Inflammatory macrophage (primary cell): ENCODE data around the gene CCDC18.
"Not testable (repeated sequence)": the region's sequence is repeated elsewhere in the genome, so short reads cannot be mapped to it uniquely, and the experiment has no call there.

Experiments
- DNase-seq, 2 donors: peaks; one replicate each; pipeline ENCODE4 v3.0.0-alpha.2; 2020 to 2022
- total RNA-seq, 18 experiments: gene quantifications; one replicate each; lab custom pipeline; 2026; ENCODE audit warnings: mixed read lengths in 6 of 18, inconsistent platforms in 2 of 18; lab: John Stamatoyannopoulos, UW

CCDC18 gene, protein sequence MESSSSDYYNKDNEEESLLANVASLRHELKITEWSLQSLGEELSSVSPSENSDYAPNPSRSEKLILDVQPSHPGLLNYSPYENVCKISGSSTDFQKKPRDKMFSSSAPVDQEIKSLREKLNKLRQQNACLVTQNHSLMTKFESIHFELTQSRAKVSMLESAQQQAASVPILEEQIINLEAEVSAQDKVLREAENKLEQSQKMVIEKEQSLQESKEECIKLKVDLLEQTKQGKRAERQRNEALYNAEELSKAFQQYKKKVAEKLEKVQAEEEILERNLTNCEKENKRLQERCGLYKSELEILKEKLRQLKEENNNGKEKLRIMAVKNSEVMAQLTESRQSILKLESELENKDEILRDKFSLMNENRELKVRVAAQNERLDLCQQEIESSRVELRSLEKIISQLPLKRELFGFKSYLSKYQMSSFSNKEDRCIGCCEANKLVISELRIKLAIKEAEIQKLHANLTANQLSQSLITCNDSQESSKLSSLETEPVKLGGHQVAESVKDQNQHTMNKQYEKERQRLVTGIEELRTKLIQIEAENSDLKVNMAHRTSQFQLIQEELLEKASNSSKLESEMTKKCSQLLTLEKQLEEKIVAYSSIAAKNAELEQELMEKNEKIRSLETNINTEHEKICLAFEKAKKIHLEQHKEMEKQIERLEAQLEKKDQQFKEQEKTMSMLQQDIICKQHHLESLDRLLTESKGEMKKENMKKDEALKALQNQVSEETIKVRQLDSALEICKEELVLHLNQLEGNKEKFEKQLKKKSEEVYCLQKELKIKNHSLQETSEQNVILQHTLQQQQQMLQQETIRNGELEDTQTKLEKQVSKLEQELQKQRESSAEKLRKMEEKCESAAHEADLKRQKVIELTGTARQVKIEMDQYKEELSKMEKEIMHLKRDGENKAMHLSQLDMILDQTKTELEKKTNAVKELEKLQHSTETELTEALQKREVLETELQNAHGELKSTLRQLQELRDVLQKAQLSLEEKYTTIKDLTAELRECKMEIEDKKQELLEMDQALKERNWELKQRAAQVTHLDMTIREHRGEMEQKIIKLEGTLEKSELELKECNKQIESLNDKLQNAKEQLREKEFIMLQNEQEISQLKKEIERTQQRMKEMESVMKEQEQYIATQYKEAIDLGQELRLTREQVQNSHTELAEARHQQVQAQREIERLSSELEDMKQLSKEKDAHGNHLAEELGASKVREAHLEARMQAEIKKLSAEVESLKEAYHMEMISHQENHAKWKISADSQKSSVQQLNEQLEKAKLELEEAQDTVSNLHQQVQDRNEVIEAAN (N-terminal part only)
- 8.5 to 46.4 (median 21.4) reads per million in 18 experiments for total RNA-seq

DNA sequence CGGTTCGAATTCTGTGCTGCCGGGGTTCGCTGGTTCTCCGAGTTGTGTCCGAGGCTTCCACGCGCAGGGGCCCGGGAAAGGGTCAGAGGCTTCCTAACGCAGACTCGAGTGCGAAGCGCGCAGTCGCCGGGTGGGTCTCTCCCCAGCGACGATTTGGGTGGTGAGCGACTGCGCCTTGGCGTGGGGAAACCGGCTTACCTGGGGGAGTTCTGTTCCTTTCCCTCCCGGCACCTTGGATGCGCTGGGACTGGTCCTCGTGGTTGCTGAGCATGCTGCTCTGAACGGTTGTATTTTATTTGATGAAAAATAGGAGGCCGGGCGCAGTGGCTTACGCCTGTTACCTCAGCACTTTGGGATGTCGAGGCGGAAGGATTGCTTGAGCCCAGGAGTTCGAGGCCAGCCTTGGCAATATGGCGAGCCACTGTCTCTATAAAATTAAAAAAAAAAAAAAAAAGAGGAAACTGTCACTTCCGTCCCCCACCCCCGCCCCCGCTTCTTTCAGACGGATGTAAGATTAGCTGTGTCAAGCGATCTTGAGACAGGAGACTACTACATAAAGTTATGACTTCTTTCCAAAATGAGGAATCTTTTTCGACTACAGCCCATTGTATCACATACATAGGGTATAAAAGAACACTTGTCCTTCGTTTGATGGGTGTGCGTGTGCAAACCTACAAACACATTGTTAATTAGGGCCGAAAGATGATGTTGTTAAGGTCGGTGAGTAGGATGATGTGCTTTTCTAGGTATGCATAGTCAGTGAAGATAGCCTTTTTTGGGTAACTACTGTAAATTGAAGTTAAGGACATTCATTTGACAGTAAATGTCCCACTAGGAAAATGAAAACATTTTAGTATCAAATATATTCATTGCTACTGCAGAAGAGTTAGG, at the start of gene CCDC18:
CCDC18 (plus strand) TSS at position 2 of the 891 bp plus-strand sequence. CDS start 2,638 bp downstream, outside the sequence.
- peak; percentile 69 to 81 for DNase-seq

GRCh38 chr1:93132638-93133037, 47.9 kb upstream of the CCDC18 start:
- no peak for DNase-seq

DNA sequence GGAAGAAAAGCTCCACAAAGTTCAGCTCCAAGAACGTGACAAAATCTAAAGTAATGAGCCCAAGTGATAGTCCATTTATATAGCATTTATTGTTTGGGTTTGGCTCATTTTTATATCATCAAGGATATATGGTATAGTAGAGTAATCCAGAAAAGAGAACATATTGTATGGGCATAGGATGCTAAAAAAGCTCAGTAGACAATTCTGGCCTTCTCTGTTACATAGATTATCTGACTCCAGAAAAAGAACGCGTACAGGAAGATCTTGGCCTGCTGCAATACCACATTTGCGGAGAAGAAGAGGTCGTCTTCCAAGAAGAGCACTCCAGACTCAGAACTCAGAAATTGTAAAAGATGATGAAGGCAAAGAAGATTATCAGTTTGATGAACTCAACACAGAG, 44.1 kb upstream of the CCDC18 start:
- DNase-seq: no peak

DNA sequence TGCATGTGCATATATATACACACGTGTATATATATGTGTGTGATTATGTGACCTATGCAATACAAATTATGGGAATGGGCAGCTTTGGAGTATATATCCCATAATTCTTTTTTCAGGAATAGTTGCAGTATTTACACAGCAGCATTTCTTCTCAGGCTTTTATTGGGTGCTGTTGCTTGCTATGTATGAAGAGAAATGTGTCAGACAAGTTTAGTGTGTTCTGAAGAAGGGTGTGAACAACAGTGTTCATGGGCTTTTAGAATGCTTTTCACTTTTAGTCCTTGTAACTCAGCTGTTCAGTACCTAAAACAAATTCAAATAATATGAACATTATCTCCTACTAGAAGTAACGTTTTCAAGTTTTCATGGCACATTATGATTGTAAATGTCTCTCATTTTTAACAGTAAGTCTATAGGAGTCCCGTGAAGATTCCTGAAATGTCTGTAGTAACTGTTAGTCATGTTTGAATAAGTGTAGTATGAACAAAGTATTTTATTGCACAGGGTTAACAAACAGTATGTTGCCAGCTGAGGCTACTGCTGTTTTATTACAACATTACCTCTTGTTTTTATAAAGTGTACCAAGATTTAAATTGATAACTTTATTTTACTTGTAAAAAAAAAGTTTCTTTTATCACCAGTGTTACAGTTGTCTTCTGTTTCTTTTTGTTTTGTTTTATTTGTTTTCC, 42.8 kb upstream of the CCDC18 start:
- DNase-seq: no peak

- no peak for DNase-seq
These were observed 40.4 kb upstream of the CCDC18 start for GRCh38 chr1:93140106-93140505.

DNA sequence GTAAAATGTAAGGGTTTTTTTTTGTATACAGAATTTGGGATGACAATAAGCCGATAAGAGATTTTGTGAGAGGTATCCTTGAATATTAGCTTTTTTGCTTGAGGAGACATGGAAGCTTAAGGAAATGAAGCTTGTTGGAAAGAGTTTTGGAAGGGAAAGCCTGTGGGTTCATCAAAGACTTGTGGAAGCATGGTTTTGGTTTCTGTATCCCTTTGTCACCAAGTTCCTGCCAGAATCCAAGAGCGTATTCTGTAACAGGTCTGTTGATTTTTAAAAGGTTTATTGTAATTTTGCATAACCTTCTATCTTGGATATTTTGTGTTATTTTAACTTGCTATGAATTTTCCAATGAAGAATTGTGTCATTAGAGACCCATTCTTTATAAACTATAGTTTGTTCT, 38.4 kb upstream of the CCDC18 start:
- DNase-seq: no peak

GRCh38 chr1:93143136-93143535, 37.4 kb upstream of the CCDC18 start:
- no peak for DNase-seq

DNA sequence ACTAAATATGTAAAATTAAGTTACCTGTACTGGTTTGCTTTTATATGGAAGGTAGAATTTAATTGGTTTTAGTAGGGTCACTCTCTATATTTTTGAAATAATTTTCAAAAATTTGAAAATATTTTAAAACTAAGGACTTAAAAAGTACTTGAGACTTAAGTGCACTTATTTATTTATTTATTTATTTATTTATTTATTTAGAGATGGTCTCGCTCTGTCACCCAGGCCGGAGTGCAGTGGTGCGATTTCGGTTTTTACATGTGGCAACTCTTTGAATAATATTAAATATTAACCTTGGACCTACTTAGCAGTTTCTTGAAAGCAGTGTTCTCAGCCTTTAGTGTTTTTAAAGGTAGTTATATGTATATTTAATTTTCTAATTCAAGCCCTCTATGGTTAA, 36.8 kb upstream of the CCDC18 start:
- DNase-seq: no peak

DNA sequence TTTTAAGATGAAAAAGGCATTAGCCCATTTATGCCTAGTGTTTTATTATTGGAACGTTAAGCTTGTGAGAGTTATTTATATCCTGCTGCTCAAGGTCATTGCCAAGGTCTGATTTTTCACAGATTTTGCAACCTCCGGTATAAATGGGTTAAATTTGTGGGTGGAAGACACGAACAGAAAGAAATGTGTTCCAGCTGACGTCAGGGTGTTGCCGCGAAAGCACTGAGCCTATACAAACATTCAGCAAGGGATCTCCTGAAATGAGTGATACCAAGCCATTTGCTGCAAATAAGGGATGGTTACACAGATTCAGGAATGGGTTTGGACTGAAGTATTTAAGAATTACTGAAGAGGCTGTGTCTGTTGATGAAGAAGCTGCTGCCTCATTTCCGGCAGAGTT, 32.5 kb upstream of the CCDC18 start:
- no peak for DNase-seq

GRCh38 chr1:93150729-93151128, 29.8 kb upstream of the CCDC18 start:
- no peak for DNase-seq

GRCh38 chr1:93151474-93151873, 29.1 kb upstream of the CCDC18 start:
- no peak for DNase-seq

DNA sequence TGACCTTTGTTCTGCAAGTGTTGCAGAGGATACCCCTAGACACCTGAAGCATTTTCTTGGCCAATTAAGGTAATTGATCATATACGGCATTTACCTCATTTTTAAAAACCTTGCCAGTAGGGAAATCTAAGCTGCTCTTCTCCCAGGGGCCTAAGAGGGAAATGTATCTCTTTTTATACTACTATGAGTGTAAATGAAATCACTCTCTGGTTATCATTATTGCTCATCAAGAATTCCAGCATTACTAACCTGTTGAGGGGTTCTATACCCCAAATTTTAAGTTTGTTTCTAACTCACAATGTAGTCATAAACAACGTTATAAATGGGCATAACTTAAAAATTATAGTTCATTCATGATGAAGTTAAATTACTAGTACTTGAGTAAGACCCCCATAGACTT, 27.7 kb upstream of the CCDC18 start:
- no peak for DNase-seq

- DNase-seq: no peak
These were observed 25.6 kb upstream of the CCDC18 start for GRCh38 chr1:93154898-93155297.

GRCh38 chr1:93155335-93155734, 25.2 kb upstream of the CCDC18 start:
- no peak for DNase-seq

DNA sequence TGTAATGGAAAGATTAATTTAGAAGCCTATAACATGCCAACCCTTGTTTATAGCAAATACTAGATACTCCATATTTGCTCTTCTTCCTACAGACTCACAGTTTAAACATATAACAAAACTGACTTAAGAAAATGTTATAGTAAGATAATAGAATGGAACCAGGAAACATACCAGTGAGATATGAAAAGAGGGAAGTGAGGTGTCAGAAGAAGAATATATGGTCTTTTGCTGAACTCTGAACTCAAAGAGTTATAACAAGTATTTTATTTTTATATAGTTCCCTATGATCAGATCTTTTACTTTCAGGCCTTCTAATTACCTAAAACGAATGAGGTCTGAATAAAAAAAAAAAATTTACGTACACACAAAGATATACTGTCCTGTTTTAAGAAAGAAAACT, 21.2 kb upstream of the CCDC18 start:
- no peak for DNase-seq

GRCh38 chr1:93163314-93163713, 17.2 kb upstream of the CCDC18 start:
- DNase-seq: not testable (repeated sequence)

GRCh38 chr1:93164816-93165215, 15.7 kb upstream of the CCDC18 start:
- peak; percentile 50 to 64 for DNase-seq

- DNase-seq: not testable (repeated sequence)
These were observed 14.6 kb upstream of the CCDC18 start for GRCh38 chr1:93165895-93166294.

DNA sequence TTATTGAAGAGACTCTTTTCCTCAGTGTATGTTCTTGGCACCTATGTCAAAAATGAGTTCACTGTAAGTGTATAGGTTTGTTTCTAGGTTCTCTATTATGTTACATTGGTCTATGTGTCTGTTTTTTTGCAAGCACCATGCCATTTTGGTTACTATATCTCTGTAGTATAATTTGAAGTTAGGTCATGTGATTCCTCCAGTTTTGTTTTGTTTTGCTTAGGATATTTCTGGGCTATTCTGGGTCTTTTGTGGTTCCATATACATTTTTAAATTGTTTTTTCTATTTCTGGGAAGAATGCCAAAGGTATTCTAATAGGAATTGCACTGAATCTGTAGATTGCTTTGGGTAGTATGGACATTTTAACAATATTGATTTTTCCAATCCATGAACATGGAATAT, 13.5 kb upstream of the CCDC18 start:
- no peak for DNase-seq

GRCh38 chr1:93170141-93170678, 10.3 kb upstream of the CCDC18 start:
- not testable (repeated sequence) for DNase-seq
